ENCODE data around the gene TRRAP.

TRRAP gene

GRCh38 chr7:98910427-98910826, 32.1 kb downstream of the TRRAP start:
- no peak overlapping the region for H3K4me3 ChIP-seq (replicated peaks; ENCODE audit: insufficient read depth, low read length)
- DNase-seq (ENCODE audit: low read depth in 1 of 2, low spot score in 1 of 2): no peak
- H3K27ac ChIP-seq (replicated peaks): no peak overlapping the region
- TF ChIP-seq, protein P1, sequence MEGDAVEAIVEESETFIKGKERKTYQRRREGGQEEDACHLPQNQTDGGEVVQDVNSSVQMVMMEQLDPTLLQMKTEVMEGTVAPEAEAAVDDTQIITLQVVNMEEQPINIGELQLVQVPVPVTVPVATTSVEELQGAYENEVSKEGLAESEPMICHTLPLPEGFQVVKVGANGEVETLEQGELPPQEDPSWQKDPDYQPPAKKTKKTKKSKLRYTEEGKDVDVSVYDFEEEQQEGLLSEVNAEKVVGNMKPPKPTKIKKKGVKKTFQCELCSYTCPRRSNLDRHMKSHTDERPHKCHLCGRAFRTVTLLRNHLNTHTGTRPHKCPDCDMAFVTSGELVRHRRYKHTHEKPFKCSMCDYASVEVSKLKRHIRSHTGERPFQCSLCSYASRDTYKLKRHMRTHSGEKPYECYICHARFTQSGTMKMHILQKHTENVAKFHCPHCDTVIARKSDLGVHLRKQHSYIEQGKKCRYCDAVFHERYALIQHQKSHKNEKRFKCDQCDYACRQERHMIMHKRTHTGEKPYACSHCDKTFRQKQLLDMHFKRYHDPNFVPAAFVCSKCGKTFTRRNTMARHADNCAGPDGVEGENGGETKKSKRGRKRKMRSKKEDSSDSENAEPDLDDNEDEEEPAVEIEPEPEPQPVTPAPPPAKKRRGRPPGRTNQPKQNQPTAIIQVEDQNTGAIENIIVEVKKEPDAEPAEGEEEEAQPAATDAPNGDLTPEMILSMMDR (IDR thresholded peaks at IDR 0.05; ENCODE audit: insufficient read depth, low read length): no peak
- TF ChIP-seq POLR2AphosphoS5 (IDR thresholded peaks at IDR 0.05; ENCODE audit: low read depth) (no peak), GABPA (IDR thresholded peaks at IDR 0.05; ENCODE audit: low read depth) (no peak), SPI1 (IDR thresholded peaks at IDR 0.05; ENCODE audit: borderline replicate concordance, low read depth) (no peak), REST (IDR thresholded peaks at IDR 0.05; ENCODE audit: insufficient replicate concordance, low read depth) (no peak)
- no peaks in the 10 kb centered on the region for H3K27me3 ChIP-seq (ENCODE audit: insufficient read depth, poor library complexity, severe bottlenecking)

- H3K27me3 ChIP-seq (ENCODE audit: insufficient read depth, poor library complexity, severe bottlenecking): no peaks in the 10 kb centered on the region
- no peak overlapping the region for H3K4me3 ChIP-seq (replicated peaks; ENCODE audit: insufficient read depth, low read length)
- H3K27ac ChIP-seq (replicated peaks): no peak overlapping the region
- TF ChIP-seq, protein P1 (IDR thresholded peaks at IDR 0.05; ENCODE audit: insufficient read depth, low read length): no peak
- TF ChIP-seq SPI1 (IDR thresholded peaks at IDR 0.05; ENCODE audit: borderline replicate concordance, low read depth) (no peak), POLR2AphosphoS5 (IDR thresholded peaks at IDR 0.05; ENCODE audit: low read depth) (no peak), REST (IDR thresholded peaks at IDR 0.05; ENCODE audit: insufficient replicate concordance, low read depth) (no peak), GABPA (IDR thresholded peaks at IDR 0.05; ENCODE audit: low read depth) (no peak)
- DNase-seq (ENCODE audit: low read depth in 1 of 2, low spot score in 1 of 2): no peak
Measured at GRCh38 chr7:98911916-98912315, 33.6 kb downstream of the TRRAP start.

GRCh38 chr7:98913026-98913425, 34.7 kb downstream of the TRRAP start:
- DNase-seq (ENCODE audit: low read depth in 1 of 2, low spot score in 1 of 2): no peak
- TF ChIP-seq REST (IDR thresholded peaks at IDR 0.05; ENCODE audit: insufficient replicate concordance, low read depth) (no peak), POLR2AphosphoS5 (IDR thresholded peaks at IDR 0.05; ENCODE audit: low read depth) (no peak), SPI1 (IDR thresholded peaks at IDR 0.05; ENCODE audit: borderline replicate concordance, low read depth) (no peak), GABPA (IDR thresholded peaks at IDR 0.05; ENCODE audit: low read depth) (no peak)
- TF ChIP-seq, protein P1 (IDR thresholded peaks at IDR 0.05; ENCODE audit: insufficient read depth, low read length): no peak
- H3K4me3 ChIP-seq (replicated peaks; ENCODE audit: insufficient read depth, low read length): no peak overlapping the region
- no peaks in the 10 kb centered on the region for H3K27me3 ChIP-seq (ENCODE audit: insufficient read depth, poor library complexity, severe bottlenecking)
- no peak overlapping the region for H3K27ac ChIP-seq (replicated peaks)
